GM12873 (cell line): ENCODE data around the gene ANKH.

Source experiments
- TF ChIP-seq, protein P1 (sequence below): IDR thresholded peaks from 2 replicates; pipeline ENCODE4 v1.5.1; 2012; ENCODE audit warnings: low read depth, mild to moderate bottlenecking, moderate library complexity, low read length, control low read depth; ENCODE audit not compliant: insufficient read depth; ENCODE audit errors: missing control alignments

The ANKH gene

GRCh38 chr5:14720236-14720923 lies 151.2 kb downstream of the ANKH start:
- TF ChIP-seq, protein P1, sequence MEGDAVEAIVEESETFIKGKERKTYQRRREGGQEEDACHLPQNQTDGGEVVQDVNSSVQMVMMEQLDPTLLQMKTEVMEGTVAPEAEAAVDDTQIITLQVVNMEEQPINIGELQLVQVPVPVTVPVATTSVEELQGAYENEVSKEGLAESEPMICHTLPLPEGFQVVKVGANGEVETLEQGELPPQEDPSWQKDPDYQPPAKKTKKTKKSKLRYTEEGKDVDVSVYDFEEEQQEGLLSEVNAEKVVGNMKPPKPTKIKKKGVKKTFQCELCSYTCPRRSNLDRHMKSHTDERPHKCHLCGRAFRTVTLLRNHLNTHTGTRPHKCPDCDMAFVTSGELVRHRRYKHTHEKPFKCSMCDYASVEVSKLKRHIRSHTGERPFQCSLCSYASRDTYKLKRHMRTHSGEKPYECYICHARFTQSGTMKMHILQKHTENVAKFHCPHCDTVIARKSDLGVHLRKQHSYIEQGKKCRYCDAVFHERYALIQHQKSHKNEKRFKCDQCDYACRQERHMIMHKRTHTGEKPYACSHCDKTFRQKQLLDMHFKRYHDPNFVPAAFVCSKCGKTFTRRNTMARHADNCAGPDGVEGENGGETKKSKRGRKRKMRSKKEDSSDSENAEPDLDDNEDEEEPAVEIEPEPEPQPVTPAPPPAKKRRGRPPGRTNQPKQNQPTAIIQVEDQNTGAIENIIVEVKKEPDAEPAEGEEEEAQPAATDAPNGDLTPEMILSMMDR = no peak

DNA sequence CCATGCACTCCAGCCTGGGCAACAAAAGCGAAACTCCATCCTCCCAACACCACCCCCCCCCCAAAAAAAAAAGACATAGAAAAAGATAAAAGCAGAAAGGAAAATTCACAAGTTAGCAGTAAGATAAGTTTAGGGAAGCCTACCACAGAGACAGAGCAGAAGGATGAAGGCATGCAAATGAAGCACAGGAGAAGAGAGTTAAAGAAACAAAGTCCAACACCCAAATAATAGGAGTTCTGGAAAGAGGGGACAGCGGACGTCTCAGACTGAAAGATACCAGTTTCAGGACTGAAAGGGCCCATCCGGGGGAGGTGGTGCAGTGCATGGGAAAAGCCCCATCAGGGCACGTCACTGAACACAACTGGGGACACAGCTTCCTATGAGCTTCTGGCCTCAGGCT lies 152.8 kb downstream of the ANKH start:
- TF ChIP-seq, protein P1 = no peak

DNA sequence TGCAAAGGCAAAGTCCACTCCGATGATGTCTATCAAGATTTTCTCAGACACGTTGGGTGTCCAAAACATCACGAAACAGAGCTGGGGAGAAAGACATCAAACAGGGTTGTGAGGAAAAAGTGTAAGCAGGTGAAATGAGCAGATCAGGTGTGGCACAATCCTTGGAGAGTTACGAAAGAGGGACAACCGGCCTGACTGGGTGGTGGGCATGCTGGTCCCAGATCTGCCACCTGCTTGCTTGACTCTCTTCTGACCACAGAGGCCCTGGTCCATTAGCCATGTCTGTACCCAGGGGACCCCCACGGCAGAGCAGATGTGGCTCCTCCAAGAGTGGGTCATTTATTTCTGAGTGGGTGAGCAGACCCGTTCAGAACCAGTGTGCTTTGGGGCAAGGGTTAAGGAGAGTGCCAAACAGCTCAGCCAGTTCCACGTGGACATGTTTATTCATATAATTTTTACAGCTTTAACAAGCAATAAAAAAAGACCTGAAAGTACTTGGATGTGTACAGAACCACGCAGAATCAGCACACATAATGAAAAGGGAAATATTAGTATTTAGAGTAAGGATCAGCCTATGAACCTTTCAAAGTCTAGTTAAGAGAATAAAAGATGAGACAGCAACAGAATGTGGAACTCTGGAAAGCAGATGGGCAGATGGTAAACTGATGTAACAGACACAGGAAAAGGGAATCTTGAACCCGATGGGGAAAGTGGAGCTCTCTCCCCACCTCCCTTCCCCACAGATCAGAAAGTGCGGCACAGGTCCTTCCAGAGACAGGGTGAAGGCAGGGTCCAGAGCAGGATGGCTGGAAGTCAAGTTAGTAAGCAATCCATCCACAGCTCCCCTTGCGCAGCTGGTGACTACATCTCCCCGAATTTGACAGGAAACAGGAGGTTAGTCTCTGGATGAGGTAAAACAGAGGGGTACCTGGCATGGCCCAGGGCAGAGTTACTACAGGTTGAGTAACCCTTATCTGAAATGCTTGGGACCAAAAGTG lies 154.5 kb downstream of the ANKH start:
- TF ChIP-seq, protein P1 = no peak

DNA sequence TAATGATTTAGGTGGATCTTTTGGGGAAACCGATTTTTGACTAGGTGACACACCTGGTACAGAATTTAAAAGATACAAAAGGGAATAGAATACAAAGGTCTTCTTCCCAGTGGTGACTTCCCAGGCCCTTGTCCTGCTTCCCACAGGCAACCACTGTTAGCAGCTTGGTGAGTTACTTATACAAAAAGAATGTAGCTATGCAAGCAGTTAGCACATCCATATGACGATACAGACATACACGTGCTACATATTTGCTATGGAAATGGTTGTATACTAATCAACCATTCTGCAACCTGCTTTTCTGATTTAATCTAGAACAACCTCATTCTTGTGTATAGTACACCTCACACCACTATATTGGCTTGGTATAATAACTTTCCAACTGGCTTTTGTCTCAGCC lies 156.1 kb downstream of the ANKH start:
- TF ChIP-seq, protein P1 = no peak

DNA sequence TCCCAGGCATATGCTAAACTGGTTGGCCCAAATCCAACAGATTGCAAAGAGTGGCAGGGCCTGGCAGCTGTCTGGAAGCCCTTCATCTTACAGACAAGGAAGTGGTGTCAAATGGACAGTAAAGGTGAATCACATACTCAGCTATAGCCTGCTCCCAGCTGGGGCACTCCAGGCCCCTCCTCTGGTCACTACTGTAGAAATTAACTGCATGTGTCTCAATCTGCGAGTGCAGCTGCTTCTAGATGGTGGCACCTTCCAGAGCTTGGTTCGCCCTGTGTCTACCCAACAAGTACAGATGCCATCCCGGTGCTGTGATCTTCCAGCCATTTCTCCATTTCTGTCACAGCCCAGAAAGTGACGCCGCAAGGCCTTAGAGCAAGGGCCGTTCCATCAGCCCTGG lies 156.9 kb downstream of the ANKH start:
- TF ChIP-seq, protein P1 = no peak

- TF ChIP-seq, protein P1 = no peak
These were observed 157.8 kb downstream of the ANKH start for GRCh38 chr5:14713476-14714390.

DNA sequence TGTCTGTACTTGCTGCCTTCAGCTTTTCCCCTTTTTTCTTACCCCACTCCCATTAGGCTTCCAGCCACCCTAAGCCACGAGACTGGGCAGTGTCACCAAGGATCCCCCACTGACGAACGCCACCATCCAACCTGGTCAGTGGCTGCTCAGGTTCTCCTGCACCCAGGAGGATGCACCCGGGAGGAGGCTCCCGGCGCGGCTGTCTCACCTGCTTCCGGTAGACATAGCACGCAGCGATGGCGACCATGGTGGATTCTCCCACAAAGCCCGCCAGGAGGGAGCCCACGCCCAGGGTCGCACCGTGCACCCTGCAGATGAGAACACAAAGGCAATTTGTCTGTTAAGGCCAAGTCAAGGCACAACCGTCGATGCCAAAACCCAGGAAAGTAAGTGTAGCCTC lies 158.9 kb downstream of the ANKH start:
- TF ChIP-seq, protein P1 = no peak
